Measurements from ENCODE around the gene PLPPR1. TPM values are rescaled to one million over a fixed set of nuclear protein-coding genes. Genes with fewer than 3 reads are reported as not detected.

Gene PLPPR1
- polyA plus RNA-seq, 1 donor from 2014 or later, result 157 TPM

DNA sequence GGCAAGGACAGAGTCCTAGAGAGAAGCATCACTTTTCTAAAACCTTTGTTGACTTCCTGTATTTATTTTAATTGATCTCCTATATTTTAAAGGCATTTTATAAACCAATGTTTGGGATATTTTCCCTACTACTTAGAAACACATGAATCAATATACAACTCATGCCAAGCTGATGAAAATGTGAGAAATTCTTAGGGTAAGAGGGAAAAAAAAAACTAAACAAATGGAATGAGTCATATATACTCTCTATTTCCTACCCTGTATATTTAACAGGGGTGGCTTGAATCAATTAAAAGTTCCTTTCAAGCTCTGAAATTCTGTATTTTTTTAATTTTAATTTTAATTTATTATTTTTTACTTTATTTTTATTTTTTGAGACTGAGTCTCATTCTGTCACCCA, 336.7 kb downstream of the PLPPR1 start:
- no peak overlapping the region for H3K9ac ChIP-seq (ENCODE audit: low read length)
- no peak for TF ChIP-seq RAD21 (conservative IDR thresholded peaks at IDR 0.05)
- no peak for TF ChIP-seq POLR2AphosphoS5 (IDR thresholded peaks at IDR 0.05)
- TF ChIP-seq TAF1 (IDR thresholded peaks at IDR 0.05; ENCODE audit: low read depth), result no peak
- TF ChIP-seq, protein P1, sequence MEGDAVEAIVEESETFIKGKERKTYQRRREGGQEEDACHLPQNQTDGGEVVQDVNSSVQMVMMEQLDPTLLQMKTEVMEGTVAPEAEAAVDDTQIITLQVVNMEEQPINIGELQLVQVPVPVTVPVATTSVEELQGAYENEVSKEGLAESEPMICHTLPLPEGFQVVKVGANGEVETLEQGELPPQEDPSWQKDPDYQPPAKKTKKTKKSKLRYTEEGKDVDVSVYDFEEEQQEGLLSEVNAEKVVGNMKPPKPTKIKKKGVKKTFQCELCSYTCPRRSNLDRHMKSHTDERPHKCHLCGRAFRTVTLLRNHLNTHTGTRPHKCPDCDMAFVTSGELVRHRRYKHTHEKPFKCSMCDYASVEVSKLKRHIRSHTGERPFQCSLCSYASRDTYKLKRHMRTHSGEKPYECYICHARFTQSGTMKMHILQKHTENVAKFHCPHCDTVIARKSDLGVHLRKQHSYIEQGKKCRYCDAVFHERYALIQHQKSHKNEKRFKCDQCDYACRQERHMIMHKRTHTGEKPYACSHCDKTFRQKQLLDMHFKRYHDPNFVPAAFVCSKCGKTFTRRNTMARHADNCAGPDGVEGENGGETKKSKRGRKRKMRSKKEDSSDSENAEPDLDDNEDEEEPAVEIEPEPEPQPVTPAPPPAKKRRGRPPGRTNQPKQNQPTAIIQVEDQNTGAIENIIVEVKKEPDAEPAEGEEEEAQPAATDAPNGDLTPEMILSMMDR (IDR thresholded peaks at IDR 0.05; ENCODE audit: poor library complexity, severe bottlenecking), result no peak
- no peak for TF ChIP-seq MXI1 (conservative IDR thresholded peaks at IDR 0.05; ENCODE audit: poor library complexity, severe bottlenecking)
- TF ChIP-seq EZH2 (IDR thresholded peaks at IDR 0.05; ENCODE audit: borderline replicate concordance, insufficient read depth, low read length, poor library complexity, severe bottlenecking), result no peak
- no peak overlapping the region for H3K4me3 ChIP-seq (ENCODE audit: low read length)
- no peak overlapping the region for H3K4me2 ChIP-seq (ENCODE audit: low read length)
- H3K79me2 ChIP-seq (replicated peaks; ENCODE audit: insufficient read depth, low read length), result no peaks in the 10 kb centered on the region
- H3K9me2 ChIP-seq (ENCODE audit: insufficient read depth, low read length), result no peaks in the 10 kb centered on the region
- H3K27me3 ChIP-seq (ENCODE audit: insufficient read depth, low read depth, low read length), result no peaks in the 10 kb centered on the region
- no peaks in the 10 kb centered on the region for H3K9me3 ChIP-seq (ENCODE audit: low read length)
- H4K20me1 ChIP-seq (ENCODE audit: insufficient read depth), result no peaks in the 10 kb centered on the region
- no peaks in the 10 kb centered on the region for H3F3A ChIP-seq (ENCODE audit: insufficient read depth, low read length, poor library complexity, severe bottlenecking)
- no peak overlapping the region for H2AFZ ChIP-seq (ENCODE audit: low read depth, low read length)
- no peak overlapping the region for H3K27ac ChIP-seq (ENCODE audit: low read length)
- H3K36me3 ChIP-seq (ENCODE audit: insufficient read depth, low read length), result no peaks in the 10 kb centered on the region

DNA sequence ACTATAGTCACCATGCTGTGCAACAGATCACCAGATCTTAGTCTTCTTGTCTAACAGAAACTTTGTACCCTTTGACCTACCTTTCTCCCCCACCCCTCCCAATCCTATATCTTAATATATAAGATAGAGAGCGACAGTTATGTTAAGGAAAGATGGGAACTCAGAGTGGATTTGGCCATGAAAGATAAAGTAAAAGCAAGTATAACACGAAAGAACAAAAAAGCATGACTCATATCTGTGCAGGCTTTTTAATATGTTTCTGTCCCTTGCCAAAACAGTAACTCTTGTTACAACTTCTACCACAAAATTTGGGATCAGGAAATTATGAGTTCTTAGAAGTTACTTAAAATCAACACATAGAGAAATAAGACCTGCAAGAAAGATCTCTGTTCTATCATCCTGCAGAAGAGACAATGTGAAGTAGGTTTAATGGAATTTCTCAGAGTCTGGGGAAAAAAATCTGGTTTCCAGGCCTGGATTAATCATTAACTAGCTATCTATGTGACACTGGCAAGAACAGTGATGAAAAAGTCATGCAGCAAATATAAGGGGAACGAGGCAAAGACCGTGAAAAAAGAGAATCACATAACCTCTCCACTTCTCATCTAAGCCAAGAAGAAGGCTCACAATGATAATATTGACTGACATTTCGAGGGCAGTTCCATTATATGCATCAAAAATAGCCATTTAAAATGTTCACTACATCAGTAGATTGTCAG, 337.7 kb downstream of the PLPPR1 start:
- no peaks in the 10 kb centered on the region for H4K20me1 ChIP-seq (ENCODE audit: insufficient read depth)
- no peaks in the 10 kb centered on the region for H3K9me2 ChIP-seq (ENCODE audit: insufficient read depth, low read length)
- H3K4me2 ChIP-seq (ENCODE audit: low read length), result no peak overlapping the region
- H3K27me3 ChIP-seq (ENCODE audit: insufficient read depth, low read depth, low read length), result no peaks in the 10 kb centered on the region
- H3K27ac ChIP-seq (ENCODE audit: low read length), result no peak overlapping the region
- no peaks in the 10 kb centered on the region for H3K36me3 ChIP-seq (ENCODE audit: insufficient read depth, low read length)
- H3K4me3 ChIP-seq (ENCODE audit: low read length), result no peak overlapping the region
- TF ChIP-seq EP300 (conservative IDR thresholded peaks at IDR 0.05; ENCODE audit: poor library complexity, severe bottlenecking) (no peak), RAD21 (conservative IDR thresholded peaks at IDR 0.05) (no peak), TAF1 (IDR thresholded peaks at IDR 0.05; ENCODE audit: low read depth) (no peak), EZH2 (IDR thresholded peaks at IDR 0.05; ENCODE audit: borderline replicate concordance, insufficient read depth, low read length, poor library complexity, severe bottlenecking) (no peak), SMC3 (conservative IDR thresholded peaks at IDR 0.05; ENCODE audit: poor library complexity) (no peak), MXI1 (conservative IDR thresholded peaks at IDR 0.05; ENCODE audit: poor library complexity, severe bottlenecking) (no peak), POLR2AphosphoS5 (IDR thresholded peaks at IDR 0.05) (no peak)
- TF ChIP-seq, protein P1 (IDR thresholded peaks at IDR 0.05; ENCODE audit: poor library complexity, severe bottlenecking), result no peak
- TF ChIP-seq, protein P2, sequence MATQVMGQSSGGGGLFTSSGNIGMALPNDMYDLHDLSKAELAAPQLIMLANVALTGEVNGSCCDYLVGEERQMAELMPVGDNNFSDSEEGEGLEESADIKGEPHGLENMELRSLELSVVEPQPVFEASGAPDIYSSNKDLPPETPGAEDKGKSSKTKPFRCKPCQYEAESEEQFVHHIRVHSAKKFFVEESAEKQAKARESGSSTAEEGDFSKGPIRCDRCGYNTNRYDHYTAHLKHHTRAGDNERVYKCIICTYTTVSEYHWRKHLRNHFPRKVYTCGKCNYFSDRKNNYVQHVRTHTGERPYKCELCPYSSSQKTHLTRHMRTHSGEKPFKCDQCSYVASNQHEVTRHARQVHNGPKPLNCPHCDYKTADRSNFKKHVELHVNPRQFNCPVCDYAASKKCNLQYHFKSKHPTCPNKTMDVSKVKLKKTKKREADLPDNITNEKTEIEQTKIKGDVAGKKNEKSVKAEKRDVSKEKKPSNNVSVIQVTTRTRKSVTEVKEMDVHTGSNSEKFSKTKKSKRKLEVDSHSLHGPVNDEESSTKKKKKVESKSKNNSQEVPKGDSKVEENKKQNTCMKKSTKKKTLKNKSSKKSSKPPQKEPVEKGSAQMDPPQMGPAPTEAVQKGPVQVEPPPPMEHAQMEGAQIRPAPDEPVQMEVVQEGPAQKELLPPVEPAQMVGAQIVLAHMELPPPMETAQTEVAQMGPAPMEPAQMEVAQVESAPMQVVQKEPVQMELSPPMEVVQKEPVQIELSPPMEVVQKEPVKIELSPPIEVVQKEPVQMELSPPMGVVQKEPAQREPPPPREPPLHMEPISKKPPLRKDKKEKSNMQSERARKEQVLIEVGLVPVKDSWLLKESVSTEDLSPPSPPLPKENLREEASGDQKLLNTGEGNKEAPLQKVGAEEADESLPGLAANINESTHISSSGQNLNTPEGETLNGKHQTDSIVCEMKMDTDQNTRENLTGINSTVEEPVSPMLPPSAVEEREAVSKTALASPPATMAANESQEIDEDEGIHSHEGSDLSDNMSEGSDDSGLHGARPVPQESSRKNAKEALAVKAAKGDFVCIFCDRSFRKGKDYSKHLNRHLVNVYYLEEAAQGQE (IDR thresholded peaks at IDR 0.05; ENCODE audit: borderline replicate concordance), result no peak
- no peaks in the 10 kb centered on the region for H3K9me3 ChIP-seq (ENCODE audit: low read length)
- no peak overlapping the region for H2AFZ ChIP-seq (ENCODE audit: low read depth, low read length)
- no peak overlapping the region for H3K9ac ChIP-seq (ENCODE audit: low read length)
- no peaks in the 10 kb centered on the region for H3F3A ChIP-seq (ENCODE audit: insufficient read depth, low read length, poor library complexity, severe bottlenecking)
- H3K79me2 ChIP-seq (replicated peaks; ENCODE audit: insufficient read depth, low read length), result no peaks in the 10 kb centered on the region

All from neural cell (in vitro differentiated cells).